ENCODE data around the gene STYXL2.

DNA sequence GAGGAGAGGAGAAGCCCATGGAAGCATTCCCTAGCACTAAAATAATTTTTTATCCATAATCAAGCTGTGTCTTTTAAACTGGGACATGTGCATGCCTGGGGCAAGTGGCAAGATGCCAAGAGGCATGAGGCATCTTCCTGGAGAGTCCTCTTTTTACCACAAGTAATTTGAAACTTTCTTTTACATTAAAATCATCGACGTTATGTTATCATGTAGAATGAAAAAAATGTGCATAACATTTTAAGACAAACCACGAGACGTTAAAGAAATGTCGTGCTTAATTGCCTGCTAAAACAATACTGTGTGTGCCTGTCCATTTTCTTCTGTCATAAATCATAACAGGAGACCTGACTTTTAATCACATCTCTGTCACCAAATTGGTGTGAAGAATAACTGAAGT, 1.5 kb downstream of the STYXL2 start:
- TF ChIP-seq CTCF (optimal IDR thresholded peaks at IDR 0.05 in 1 of 3, IDR thresholded peaks at IDR 0.05 in 1 of 3, conservative IDR thresholded peaks at IDR 0.05 in 1 of 3; ENCODE audit: extremely low read depth in 1 of 3, insufficient read depth in 2 of 3, low read length in 3 of 3) (no peak), EZH2 (IDR thresholded peaks at IDR 0.05; ENCODE audit: low read length) (no peak)

All from keratinocyte (primary cell).